Suppressor macrophage (primary cell): ENCODE data around the gene ADARB2.
"Not testable (repeated sequence)": the region's sequence is repeated elsewhere in the genome, so short reads cannot be mapped to it uniquely, and the experiment has no call there.

Experiments
- DNase-seq, 4 experiments: peaks; one replicate each; pipeline ENCODE4 v3.0.0-alpha.2; 2020 to 2022
- total RNA-seq, 17 experiments: gene quantifications; one replicate each; lab custom pipeline; 2026; ENCODE audit warnings: mixed read lengths in 6 of 17, inconsistent platforms in 3 of 17; lab: John Stamatoyannopoulos, UW

Gene ADARB2
- total RNA-seq, result 0 to 4.2 (median 0) reads per million in 17 experiments

DNA sequence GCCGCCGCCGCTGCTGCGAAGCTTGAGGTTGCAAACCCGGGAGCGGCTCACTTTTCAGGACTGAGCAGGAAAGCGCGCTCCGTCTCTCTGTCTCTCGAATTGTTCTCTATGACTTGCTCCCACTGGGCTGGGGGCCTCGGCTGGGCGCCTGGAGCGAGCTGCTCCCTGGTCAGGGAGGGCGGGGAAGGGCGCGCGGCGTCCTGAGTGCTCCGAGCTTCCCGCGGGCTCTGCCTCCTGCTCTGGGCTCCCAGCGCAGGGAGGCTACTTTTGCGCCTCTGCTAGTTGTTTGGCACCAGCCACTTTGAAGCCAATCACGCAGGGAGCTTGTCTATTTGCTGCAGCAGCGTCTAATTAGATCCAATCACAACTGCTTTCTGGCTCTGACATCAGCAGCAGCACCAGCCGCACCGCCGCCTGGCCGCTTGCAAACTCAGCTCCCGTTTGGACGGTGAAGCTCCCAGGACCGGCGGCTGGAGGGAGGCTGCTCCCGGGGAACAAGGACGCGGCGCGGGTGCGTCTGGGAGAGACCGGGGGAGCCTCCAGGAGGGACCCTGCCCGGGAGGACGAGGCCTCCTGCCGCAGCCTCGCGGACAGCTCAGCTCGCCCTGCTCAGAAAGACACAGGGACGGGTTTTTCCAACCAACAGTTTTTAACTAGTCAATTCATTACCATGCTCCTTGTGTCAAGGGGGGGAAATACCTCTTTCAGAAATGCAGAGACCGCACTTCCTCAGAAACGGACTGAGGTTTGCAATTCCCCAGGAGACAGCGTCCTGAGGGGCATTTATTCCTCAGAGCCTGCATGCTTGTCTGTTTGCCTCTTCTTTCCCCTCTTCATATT is at the start of gene ADARB2:
Gene ADARB2, minus strand, starts transcription at position 304 of the 840 bp plus-strand sequence.
- no peak for DNase-seq

DNA sequence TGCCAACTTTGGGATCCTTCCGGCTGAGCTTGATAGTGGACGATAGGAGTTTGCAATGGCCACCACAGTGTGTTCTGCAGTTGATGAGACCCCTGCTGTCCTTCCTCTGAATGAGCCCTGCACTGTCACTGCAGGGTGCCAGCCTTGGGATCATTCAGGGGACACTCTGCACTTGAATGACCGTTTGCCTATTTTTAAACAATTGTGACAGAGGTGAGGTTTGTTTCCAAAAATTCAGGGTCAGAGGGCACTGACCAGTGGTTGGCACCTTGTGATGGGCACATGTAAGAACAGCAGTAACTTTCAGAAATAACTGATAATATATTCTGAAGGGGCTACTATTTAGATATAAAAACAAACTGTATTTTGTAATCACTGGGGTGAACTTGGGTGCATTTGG is 48.5 kb upstream of the ADARB2 start:
- no peak for DNase-seq

DNA sequence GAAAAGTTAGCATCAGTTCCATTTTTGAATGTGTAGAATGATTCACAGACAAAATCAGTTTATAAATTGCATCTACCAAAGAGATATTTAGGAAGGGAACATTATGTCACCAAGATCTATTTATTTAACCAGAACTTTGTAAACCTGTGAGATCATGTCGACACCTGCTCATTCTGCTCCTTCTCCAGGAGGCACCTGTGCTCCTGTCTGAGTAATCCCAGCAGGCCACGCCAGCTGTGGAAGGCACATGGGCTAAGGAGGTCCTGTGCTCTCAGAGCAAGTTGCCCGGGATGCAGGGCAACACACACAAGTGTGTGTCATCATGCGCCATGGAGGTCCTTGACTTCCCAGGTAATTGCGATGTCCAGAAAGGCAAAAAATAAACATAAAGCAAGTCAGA is 45.5 kb upstream of the ADARB2 start:
- DNase-seq, result no peak

DNA sequence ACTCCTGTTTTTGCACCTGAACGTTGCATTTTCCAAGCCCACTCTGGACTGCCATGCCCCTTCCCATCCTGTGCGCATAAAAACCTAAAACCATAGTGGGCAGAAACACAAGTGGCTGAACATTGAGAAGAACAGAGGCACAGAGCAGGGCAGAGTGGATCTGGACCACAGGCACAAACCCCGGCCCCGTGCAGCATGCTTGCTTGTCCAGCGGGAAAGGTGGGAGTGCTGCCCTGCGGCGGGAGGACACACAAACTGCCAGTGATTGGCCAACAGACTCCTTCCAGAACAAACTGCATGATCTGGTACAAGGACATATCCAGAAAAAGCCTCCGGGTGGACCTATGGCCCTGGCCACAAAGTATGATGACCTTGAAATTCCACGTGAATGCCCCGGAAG is 42.5 kb upstream of the ADARB2 start:
- DNase-seq, result no peak

DNA sequence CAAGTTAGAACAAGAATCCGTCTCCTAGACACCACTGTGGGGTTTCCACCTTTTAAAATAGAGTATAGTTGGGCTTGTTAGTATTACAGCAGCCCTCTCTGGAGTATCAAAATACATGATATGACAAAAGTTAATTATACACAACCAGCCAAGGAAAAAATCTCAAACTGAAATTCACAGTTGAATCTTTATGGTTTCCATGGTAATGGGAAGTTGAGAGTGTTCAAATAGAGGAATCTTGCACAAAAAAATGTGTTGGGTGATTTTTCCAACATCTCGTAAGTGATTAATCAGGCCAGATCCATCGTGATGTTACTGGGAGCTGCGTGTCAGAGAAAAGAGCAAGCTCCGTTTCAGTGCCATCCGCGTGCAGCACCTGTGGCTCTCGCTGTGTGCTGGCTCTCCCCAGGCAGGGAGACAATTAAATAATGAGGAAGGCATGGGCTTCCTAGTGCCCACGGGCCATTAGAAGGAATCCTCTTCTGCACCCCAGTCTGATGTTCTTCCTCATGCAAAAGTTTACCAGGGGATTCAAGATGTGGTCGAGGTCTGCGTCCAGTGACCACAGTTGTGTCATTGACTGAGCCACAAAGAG is 41.1 kb upstream of the ADARB2 start:
- no peak for DNase-seq

DNA sequence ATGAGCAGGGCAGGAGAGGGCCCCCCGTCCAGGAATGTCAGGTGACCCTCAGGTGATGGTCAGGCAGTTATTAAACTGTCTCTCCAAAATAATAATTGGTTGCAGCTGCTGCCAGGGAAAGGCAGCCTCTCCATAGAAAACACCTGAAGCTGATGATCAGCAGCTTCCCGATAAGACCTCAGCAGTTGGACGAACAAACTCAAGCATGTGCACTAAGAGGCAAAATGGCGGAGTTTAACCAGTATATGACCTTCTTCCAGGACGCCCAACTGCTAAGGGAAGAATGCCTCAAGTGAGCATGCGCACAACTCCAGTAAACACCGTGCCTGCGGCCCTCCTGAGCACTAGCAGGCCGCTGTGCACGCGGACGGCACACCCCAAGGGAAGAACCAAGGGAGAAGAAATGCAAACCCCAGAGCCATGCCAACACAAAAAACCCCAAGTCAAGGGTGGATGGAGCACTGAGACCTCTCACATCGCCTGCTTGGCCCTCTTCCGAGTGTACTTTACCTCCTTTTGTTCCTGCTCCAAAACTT is 38.9 kb upstream of the ADARB2 start:
- DNase-seq, result no peak

DNA sequence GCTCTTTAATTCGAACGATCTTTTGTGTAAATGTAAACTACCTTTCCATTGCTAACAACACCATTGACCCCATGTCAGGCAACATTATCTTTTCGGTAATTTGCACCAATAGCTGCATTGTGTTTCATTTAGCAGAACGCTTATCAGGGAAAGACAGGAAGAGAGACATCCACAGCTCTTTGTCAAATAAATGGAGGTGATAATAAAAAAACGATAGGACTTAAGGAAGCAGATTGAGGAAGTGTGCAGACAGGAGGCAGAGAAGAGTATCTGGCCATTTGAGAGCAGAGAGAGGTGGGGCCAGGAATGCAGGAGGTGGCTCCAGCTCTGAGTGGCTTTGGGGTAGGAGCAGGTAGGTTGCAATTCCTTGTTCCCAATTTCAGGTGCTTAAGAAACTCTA is 37.5 kb upstream of the ADARB2 start:
- DNase-seq, result no peak

DNA sequence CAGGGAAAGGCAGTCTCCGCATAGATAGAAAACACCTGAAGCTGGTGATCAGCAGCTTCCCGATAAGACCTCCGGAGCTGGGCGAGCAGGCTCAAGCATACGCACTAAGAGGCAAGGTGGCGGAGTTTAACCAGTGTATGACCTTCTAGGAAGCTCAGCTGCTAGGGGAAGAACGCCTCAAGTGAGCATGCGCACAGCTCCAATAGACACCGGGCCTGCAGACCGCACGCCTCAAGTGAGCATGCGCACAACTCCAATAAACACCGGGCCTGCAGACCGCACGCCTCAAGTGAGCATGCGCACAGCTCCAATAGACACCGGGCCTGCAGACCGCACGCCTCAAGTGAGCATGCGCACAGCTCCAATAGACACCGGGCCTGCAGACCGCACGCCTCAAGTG is 35.9 kb upstream of the ADARB2 start:
- DNase-seq, result not testable (repeated sequence)

DNA sequence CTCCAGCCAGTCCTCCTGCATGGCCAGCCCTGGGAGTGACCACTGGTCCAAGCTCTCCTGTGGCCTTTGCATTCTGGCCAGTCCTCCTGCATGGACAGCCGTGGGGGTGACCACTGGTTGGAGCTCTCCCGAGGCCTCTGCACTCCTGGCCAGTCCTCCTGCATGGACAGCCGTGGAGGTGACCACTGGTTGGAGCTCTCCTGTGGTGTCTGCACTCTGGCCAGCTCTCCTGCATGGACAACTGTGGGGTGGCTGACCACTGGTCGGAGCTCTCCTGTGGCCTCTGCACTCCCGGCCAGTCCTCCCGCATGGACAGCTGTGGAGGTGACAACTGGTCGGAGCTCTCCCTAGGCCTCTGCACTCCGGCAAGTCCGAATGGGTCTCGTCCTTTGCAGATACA is 28.7 kb upstream of the ADARB2 start:
- DNase-seq, result no peak

DNA sequence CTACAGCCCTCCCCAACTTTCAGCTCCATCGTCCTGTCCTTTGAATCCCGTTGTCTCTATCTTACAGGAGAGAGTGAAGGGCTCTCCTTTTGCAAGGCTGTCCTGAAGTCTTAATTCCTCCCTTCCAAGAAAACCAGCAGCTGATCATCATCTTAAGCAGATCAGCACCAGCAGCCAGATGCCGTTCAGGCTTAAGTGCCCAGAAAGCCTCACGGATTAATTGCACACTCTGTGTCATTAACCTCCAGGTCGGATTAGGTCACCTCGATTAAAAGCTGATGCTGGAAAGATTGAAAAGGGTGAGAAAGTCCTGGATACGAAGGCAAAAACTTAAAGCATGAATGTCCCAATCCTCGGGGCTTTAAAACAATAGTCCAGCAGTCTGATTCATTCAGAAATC is 24.8 kb upstream of the ADARB2 start:
- no peak for DNase-seq

DNA sequence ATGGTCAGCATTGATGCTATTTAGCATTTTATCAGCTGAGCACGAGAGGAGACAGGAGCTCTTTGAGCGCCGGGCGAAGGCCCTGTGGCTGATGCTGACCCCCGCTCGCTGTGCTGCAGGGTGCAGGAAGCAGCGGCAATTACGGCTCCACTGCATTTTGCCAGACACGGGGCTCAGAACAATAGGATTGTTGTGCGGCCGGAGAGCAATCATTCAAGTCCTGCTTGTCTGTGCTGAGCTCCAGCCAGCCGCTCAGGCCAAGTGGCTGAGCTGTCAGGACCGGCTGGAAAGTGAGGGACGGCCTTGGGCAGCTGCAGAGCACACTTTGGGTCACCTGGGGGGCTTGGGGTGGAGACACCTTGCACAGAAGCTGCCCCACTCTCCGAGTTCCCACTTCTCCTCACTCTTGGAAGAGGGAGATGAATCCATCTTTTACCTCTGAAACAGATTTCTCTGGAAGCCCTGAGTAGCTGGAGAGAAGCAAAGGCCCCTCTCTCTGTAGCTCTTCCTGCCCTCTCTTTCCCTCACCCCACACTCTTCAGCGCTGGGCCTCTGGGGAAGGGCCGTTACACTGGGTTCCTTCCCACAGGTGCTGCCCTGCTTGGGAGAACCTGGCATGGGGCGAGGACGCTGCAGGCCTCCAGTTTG is 17.3 kb upstream of the ADARB2 start:
- no peak for DNase-seq

DNA sequence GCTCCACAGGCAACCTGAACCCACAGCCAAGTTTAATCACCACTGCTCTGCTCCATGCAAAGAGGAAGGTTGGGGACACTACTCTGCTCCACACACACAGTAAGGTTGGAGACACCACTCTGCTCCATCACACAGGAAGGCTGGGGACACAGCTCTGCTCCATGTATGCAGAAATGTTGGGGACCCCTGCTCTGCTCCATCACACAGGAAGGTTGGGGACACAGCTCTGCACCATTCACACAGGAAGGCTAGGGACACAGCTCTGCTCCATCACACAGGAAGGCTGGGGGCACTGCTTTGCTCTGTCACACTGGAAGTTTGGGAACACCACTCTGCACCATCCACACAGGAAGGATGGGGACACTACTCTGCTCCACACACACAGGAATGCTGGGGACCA is 14.8 kb upstream of the ADARB2 start:
- no peak for DNase-seq

DNA sequence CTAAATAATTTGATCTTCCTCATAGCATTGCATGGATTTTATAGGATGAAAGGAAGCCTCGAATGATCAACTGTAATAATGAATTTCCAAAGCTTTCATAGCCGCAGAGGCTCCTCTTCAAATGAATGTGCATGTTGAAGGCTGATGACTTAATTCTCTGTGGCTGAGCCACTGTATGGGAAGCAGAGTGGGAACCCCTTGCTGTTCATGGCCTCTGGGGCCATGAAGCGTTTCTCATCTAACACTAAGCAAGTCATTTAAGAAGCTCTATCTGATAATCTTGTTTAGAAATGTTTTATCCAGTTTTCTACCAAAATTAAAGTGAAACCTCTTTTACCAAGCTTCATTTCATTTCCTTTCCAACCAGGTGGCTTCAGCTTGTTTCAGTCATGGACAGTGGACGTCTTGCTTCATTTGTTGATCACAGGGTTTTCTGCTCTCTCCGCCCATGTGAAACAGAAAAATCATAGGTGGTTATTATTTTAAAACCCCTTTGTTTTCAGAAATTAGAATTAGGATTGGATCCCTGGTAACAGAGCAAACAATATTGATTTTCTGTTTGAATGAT is 10.3 kb upstream of the ADARB2 start:
- no peak for DNase-seq

DNA sequence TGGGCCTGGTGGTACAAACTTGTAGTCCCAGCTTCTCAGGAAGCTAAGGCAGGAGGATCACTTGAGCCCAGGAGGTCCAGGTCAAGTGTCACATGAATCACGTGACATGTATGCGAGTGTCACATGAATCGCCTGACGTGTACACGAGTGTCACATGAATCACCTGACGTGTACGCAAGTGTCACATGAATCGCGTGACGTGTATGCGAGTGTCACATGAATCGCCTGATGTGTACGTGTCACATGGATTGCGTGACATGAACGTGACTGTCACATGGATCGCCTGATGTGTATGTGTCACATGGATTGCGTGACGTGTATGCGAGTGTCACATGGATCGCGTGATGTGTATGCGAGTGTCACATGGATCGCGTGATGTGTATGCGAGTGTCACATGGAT is 9.5 kb upstream of the ADARB2 start:
- DNase-seq, result no peak

DNA sequence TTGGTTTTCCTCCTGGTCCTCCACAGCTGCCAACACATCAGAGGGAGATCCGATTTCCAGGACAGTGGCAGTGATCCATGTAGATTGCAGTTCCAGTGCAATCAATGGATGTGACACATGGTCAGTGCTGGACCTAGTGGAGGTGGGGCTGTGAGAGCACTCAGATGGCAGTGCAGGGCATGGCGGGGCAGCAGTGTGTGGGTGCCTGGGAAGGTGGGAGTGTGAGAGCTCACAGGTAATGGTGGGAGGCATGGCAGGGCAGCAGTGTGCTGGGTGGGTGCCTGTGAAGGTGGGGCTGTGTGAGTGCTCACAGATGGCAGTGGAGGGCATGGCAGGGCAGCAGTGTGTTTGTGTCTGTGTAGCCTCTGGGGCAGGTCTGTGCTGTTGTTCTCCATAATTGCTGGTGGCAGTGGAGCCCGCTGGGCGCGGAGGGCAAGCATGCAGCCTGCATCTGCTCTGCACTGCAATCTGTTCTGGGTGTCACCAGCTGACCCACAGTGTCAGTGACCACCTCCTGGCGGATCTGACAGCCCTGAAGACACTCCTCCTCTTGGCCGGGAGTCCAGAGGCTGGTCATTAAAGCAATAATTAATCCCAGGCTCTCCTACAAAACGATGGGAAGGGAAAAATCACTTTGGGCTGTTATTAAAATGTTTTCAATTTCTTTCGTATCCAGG is 8.6 kb upstream of the ADARB2 start:
- no peak for DNase-seq

DNA sequence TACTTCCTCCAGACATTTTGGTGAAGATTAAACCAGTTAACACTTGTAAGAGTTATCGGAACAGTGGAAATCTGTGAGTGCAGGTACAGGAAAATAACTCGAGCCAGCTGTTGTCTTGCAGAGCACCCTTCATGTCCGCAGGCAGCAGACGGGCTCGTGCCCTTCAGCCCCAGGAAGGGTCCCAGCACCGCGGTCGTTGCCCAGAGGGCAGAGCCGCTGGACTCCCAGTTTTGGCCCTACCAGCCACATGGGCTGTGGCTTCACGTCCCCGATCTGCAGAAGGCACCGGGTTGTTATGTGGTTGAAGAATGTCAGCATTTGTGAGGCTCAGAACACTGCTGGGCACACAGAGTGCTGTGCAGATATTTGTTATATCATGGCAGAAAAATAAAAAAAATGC is 7.2 kb upstream of the ADARB2 start:
- DNase-seq, result no peak

DNA sequence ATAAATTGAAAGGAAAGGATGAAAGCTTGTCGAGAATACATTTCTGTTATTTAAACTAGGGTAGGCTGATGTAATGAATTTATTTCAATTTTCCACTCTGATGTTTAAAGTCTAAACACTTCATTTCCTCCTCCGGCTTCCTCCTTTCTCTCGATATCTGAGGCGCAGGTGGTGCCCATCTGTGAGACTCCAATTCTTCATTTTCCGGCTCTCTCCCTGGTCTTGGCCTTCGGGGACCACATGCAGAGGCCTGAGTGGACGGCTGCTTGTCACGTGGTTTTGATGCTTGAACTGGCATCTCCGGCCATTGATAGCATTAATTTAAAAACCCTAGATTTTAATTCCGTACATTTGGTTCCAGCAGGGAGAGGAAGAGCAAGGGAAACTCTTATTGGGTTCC is 5.8 kb upstream of the ADARB2 start:
- DNase-seq, result no peak

DNA sequence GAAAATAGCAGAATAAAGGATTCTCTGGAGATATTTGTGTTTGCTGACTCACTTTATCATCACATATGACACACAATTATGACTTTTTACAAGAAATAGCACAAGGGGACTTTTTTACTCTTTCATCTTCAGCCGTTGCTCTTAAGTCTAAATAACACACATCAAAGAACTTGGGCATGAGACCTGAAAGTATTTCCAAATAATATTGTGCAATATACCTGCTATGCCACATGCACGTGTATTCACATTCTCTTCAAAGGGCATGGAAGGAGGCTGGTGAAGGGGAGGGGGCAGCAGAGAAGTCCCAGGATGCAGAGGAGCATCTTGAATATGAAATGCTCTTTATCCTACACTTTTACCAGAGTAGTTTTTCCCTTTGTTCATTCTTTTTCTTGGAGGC is 4.1 kb upstream of the ADARB2 start:
- DNase-seq, result no peak

DNA sequence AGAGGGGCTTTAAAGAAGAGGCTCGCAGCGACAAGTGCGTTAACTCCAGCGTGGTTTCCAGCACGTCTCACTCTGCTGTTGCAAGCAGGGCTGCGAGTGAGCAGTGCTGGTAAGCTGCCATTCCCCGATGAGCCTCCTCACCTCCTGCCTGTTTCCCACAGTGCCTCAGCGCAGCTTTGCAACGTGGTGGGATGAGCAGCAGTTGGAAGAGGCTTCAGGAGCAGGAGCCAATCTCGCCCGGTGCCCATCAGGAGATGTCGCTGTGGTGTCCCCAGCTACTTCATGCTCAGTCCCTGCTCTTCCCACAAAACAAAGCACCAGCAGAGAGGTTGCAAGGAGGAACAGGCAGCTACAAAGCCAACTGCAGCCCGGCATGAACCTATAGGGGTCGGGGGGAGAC is 2.4 kb upstream of the ADARB2 start:
- DNase-seq, result no peak

DNA sequence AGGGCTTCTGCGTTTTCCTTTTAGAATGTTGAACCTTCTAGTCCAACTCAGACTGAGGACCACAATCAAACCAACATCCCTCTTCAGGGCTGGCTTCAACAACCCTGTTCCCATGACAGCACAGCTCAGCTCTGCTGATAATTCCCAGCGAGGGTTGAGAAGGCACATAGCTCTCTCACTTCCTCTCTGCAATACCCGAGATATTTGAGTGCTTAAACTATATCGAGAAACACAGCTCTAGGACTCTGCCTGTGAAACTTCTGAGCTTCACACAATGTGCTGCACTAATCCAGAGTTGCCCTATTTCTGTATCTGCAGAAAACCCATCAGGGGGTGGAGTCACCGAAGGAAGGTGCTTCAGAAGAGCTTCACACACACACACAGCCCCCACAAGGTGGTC is 1.6 kb upstream of the ADARB2 start:
- no peak for DNase-seq

DNA sequence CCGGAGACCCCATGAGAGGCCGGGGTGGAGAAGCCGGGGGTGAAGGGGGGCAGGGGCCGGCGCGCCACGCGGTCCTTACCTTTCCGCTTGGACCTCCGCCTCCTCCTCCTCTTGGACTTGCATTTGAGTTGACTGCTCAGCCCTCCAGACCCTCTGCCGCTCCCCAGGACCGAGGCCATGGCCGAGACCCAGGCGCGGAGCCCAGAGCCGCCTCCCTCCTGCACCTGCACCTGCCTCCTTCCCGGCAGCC is 428 bp downstream of the ADARB2 start:
- no peak for DNase-seq

DNA sequence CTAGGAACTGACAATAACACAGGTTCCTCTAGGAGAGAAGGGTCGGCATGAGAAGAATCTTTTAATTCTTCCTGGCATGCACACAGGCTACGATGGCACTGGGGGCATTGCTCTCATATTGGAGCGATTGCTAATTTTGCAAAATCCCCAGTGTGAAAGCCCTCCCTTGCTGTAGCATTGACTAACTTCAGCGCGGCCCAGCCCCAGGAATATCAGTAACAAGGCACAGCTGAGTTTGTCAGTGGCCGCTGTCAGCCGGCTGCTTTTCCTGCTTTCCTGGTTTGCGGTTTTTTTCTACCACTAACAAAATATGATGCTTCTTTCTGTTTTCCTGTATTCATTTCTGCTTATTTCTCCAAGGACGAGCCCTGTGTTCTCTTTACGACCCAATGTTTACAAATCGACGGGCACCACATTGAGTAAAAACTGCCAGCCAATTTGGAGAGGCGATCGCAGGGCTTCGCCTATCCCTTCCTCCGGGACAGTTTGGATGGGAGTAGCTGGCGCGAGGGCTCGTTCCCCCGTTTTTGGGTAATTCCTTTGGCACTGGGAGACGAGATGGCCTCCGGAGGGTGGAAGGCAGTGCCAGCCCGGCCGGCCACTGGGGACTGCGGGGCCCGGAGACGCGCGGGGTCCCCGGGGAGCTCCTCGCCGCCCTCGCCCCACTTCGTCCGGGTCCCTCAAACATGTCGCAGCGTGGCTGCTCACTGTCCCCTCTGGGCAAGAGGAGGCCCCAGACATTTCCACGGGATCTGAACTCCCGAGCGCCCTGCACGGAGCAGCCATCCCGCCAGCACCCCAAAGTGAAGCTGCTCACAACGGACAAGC is 967 bp downstream of the ADARB2 start:
- no peak for DNase-seq
